GM12878 (cell line): ENCODE data around the gene TMEM170B. TPM values are rescaled to one million over a fixed set of nuclear protein-coding genes. Genes with fewer than 3 reads are reported as not detected.

Source experiments
- ATAC-seq: fragments of 200-7000 bp; cut with Tn5 transposase; 3 replicates; pipeline ENCODE4 v1.9.1; 2020; ENCODE audit warnings: mild to moderate bottlenecking, moderate library complexity
- BruUV-seq: library from RNA; stranded (reverse); fragments of 400-500 nt; replicated peaks from 2 replicates; lab custom pipeline; 2021; lab: Mats Ljungman, UMichigan
- CTCF ChIA-PET: fragments of 300-600 bp; sonication (Branson Sonifier 250); formaldehyde crosslinking; extraction: SDS; loops from one replicate; lab custom pipeline; 2021; ENCODE audit warnings: inconsistent platforms; lab: Yijun Ruan, JAX
- POLR2A ChIA-PET: fragments of 350-600 bp; formaldehyde crosslinking; extraction: SDS; loops from one replicate; lab custom pipeline; 2021; ENCODE audit warnings: inconsistent platforms; lab: Charles Lee
- RAD21 ChIA-PET: fragments of 300-600 bp; sonication (Branson Sonifier 250); formaldehyde crosslinking; loops from one replicate; lab custom pipeline; 2023; ENCODE audit warnings: antibody characterized with exemption; ENCODE audit not compliant: unreplicated experiment; lab: Charles Lee
- SMC1A ChIA-PET: fragments of 300-600 bp; sonication (Branson Sonifier 250); formaldehyde crosslinking; loops from one replicate; lab custom pipeline; 2023; ENCODE audit not compliant: unreplicated experiment, uncharacterized antibody; lab: Charles Lee
- DNase-seq: peaks from one replicate; pipeline ENCODE4 v3.0.0-alpha.2; 2011; ENCODE audit warnings: low read depth, low spot score
- FAIRE-seq: peaks from 3 replicates; lab custom pipeline; 2011; peaks lifted over from hg19 to GRCh38; lab: Jason Lieb, UNC
- H2AFZ ChIP-seq: 2 replicates; pipeline ENCODE4 v1.6.0; 2011; ENCODE audit warnings: low read depth, low read length, control low read depth; ENCODE audit not compliant: control insufficient read depth
- H3K27ac ChIP-seq: 2 replicates; pipeline ENCODE4 v1.5.1; 2011; ENCODE audit warnings: control low read depth; ENCODE audit not compliant: control insufficient read depth, insufficient read depth
- H3K27me3 ChIP-seq, 2 experiments: replicated peaks in 1 of 2; 2 replicates each; pipeline versions ENCODE4 v1.6.0 to v1.6.1; 2011; ENCODE audit warnings: low read length in 1 of 2; ENCODE audit not compliant: control insufficient read depth in 2 of 2, insufficient read depth in 2 of 2
- H3K36me3 ChIP-seq, 2 experiments: 2 replicates each; pipeline ENCODE4 v1.5.1; 2011; ENCODE audit warnings: low read length in 1 of 2; ENCODE audit not compliant: control insufficient read depth in 2 of 2, insufficient read depth in 2 of 2
- H3K4me1 ChIP-seq: 2 replicates; pipeline ENCODE4 v1.6.1; 2011; ENCODE audit warnings: mild to moderate bottlenecking, low read length, moderate library complexity, mixed read lengths; ENCODE audit not compliant: control insufficient read depth, insufficient read depth
- H3K4me2 ChIP-seq: 2 replicates; pipeline ENCODE4 v1.6.0; 2011; ENCODE audit warnings: control low read depth; ENCODE audit not compliant: control insufficient read depth, insufficient read depth
- H3K4me3 ChIP-seq: fragments of 200-600 bp; sonication (generic); 2 replicates; pipeline ENCODE4 v1.5.1; 2016
- H3K79me2 ChIP-seq: 2 replicates; pipeline ENCODE4 v1.6.0; 2011; ENCODE audit warnings: low read length; ENCODE audit not compliant: control insufficient read depth, insufficient read depth
- H3K9ac ChIP-seq: 2 replicates; pipeline ENCODE4 v1.8.0; 2011; ENCODE audit warnings: low read length, control low read depth, mixed read lengths; ENCODE audit not compliant: control insufficient read depth, insufficient read depth
- H3K9me3 ChIP-seq: replicated peaks from 3 replicates; pipeline ENCODE4 v1.5.1; 2011; ENCODE audit warnings: mild to moderate bottlenecking, low read length; ENCODE audit not compliant: control insufficient read depth, insufficient read depth
- H4K20me1 ChIP-seq: 2 replicates; pipeline ENCODE4 v1.6.0; 2011; ENCODE audit not compliant: control insufficient read depth, insufficient read depth
- ATF7 ChIP-seq: fragments of 450-650 bp; IDR thresholded peaks from 2 replicates; pipeline ENCODE4 v1.6.1; 2016; ENCODE audit warnings: low read depth, mild to moderate bottlenecking
- CBFB ChIP-seq: IDR thresholded peaks from 2 replicates; pipeline ENCODE4 v1.6.1; 2016; ENCODE audit warnings: antibody characterized with exemption, low read depth
- CREB1 ChIP-seq: IDR thresholded peaks from 2 replicates; pipeline ENCODE4 v1.6.1; 2012; ENCODE audit warnings: low read depth, mild to moderate bottlenecking, inconsistent platforms
- NFIC ChIP-seq: IDR thresholded peaks from 2 replicates; pipeline ENCODE4 v1.6.1; 2012; ENCODE audit warnings: low read depth, mild to moderate bottlenecking, inconsistent platforms, low read length, moderate library complexity
- RAD21 ChIP-seq: IDR thresholded peaks from 2 replicates; pipeline ENCODE4 v1.6.1; 2011; ENCODE audit warnings: mild to moderate bottlenecking, low read depth, low read length, moderate library complexity; ENCODE audit not compliant: insufficient read depth
- STAT3 ChIP-seq: IDR thresholded peaks from 2 replicates; pipeline ENCODE4 v1.6.1; 2011; ENCODE audit warnings: low read depth, low read length, improper control_type of control experiment
- TCF3 ChIP-seq: IDR thresholded peaks from 2 replicates; pipeline ENCODE4 v1.6.1; 2012; ENCODE audit warnings: low read depth, mild to moderate bottlenecking, low read length, borderline replicate concordance; ENCODE audit not compliant: insufficient read depth
- TCF7 ChIP-seq: IDR thresholded peaks from 2 replicates; pipeline ENCODE4 v1.6.1; 2014; ENCODE audit warnings: antibody characterized with exemption, borderline replicate concordance
- ZBED1 ChIP-seq: IDR thresholded peaks from 2 replicates; pipeline ENCODE4 v1.6.1; 2016; ENCODE audit warnings: borderline replicate concordance
- WGBS: methylation state at CpG from one replicate; pipeline ENCODE4 v1.1.6; 2016; ENCODE audit warnings: low lambda C conversion rate; ENCODE audit not compliant: insufficient replicate concordance, insufficient coverage; ENCODE audit errors: missing lambda C conversion rate; 5-methylcytosine and 5-hydroxymethylcytosine counted together
- in situ Hi-C: fragments of 300-500 bp; cut with MboI; formaldehyde crosslinking; loops from 9 replicates; pipeline ENCODE4 v1.14.3; 2018; ENCODE audit warnings: mixed read lengths
- intact Hi-C: fragments of 100-400 bp; cut with micrococcal nuclease; formaldehyde crosslinking; loops from one replicate; pipeline ENCODE4 v1.14.2; 2022; ENCODE audit not compliant: unreplicated experiment
- polyA plus RNA-seq, 11 experiments: library from polyadenylated mRNA; depleted of rRNA in 4 of 11; unstranded in 6 of 11; stranded (reverse) in 5 of 11; fragments of >200 nt; fragmentation: Nextera tagmentation in 4 of 11; fragmentation: Illumina TruSeq in 1 of 11; extraction: Ambion mirVana in 4 of 11; extraction: Trizol in 1 of 11; gene quantifications; 1 replicate in 1 of 11; 2 replicates in 10 of 11; pipeline versions ENCODE4 v1.2.1 to v1.2.3, GENCODE V29; 2011 to 2016; ENCODE audit warnings: inconsistent platforms in 2 of 11, missing spikeins in 2 of 11, low read depth in 1 of 11
- total RNA-seq, 4 experiments: library from RNA; depleted of rRNA in 3 of 4; stranded (reverse); fragments of >200 nt in 3 of 4; fragmentation: Illumina TruSeq in 1 of 4; extraction: Trizol in 1 of 4; gene quantifications; 2 replicates each; pipeline versions ENCODE4 v1.2.1 to v1.2.3, GENCODE V29; 2013 to 2021
- TF ChIP-seq, protein P1 (sequence below): fragments of 450-650 bp; IDR thresholded peaks from 2 replicates; pipeline ENCODE4 v1.6.1; 2017; ENCODE audit warnings: antibody characterized with exemption, mild to moderate bottlenecking, moderate library complexity
- TF ChIP-seq, protein P2 (sequence below): fragments of 450-650 bp; IDR thresholded peaks from 2 replicates; pipeline ENCODE4 v1.6.1; 2017; ENCODE audit warnings: low read depth, mild to moderate bottlenecking, moderate library complexity
- TF ChIP-seq, protein P3 (sequence below): IDR thresholded peaks from 2 replicates; pipeline ENCODE4 v1.6.1; 2012; ENCODE audit warnings: low read depth, low read length, improper control_type of control experiment
- TF ChIP-seq, protein P4 (sequence below), 3 experiments: IDR thresholded peaks in 2 of 3; conservative IDR thresholded peaks in 1 of 3; 2 replicates each; pipeline ENCODE4 v1.5.1; 2011; ENCODE audit warnings: low read depth in 3 of 3, low read length in 3 of 3, mild to moderate bottlenecking in 3 of 3, control low read depth in 2 of 3, moderate library complexity in 2 of 3, inconsistent platforms in 1 of 3, mixed read lengths in 1 of 3; ENCODE audit not compliant: control insufficient read depth in 2 of 3, insufficient read depth in 1 of 3; ENCODE audit errors: extremely low read depth in 1 of 3

Gene TMEM170B
- total and polyA plus RNA-seq, 10 of the 15 experiments (the other 5 are each of a cell fraction or from before 2014, with no cell fraction given): 0.38 to 10.3 (median 4.2) TPM

DNA sequence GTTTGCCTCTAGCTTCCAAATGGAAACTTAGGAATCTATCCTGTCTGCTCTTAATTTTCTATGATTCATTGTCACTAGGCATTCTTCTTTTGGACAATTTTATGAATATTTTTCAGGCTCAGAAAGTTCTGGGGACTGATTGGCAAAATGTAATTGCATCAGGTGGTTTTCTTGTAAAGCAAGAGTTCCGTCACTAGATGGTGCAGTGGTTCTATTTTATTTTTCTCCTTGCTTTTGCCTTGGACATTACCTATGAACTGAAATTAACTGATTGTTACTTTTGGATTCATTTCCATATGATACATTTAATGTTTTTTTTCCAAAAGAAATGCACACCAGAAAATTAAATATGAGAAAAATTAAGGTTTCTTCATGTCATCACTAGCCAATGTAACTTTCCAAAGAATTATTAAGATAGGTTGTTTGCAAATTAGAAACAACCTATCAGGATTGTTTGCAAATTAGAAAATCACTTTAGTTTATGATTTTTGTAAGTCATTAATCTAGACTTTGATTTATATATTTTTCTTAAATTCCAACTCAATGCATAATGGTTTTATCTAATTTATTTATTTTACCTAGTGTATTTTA lies 48.0 kb downstream of the TMEM170B start:
- H3K4me2 ChIP-seq: no peak overlapping the region
- WGBS: 9% methylated on average over 1 of the region's 1 CpG
- H3K4me3 ChIP-seq: no peak overlapping the region
- no peaks in the 10 kb centered on the region for H3K4me1 ChIP-seq
- no peaks in the 10 kb centered on the region for H4K20me1 ChIP-seq
- SMC1A ChIA-PET: interaction anchor here (1.0 to 4.0 kb wide), 12 partner anchors 10 to 1018 kb away, joined by 3 to 29 read pairs (median 6); partner anchors contain the start of gene EDN1
- no peak overlapping the region for H3K27ac ChIP-seq
- ATAC-seq: peak; percentile 70
- no peak for FAIRE-seq
- H2AFZ ChIP-seq: no peak overlapping the region
- no peaks in the 10 kb centered on the region for H3K79me2 ChIP-seq
- DNase-seq: peak; percentile 32
- CTCF ChIA-PET: interaction anchor here (0.7 to 4.0 kb wide), 21 partner anchors 10 to 1308 kb away, joined by 3 to 26 read pairs (median 4); partner anchors contain the start of gene EDN1
- intact Hi-C loops (loop anchor here (1.0 to 10.0 kb wide), 4 partner anchors 649 to 1307 kb away; partner anchors contain the start of gene EDN1), in situ Hi-C loops (loop anchor here (5.0 to 10.0 kb wide), 2 partner anchors 1022 to 1309 kb away; no protein-coding TSS in a partner anchor)
- H3K9ac ChIP-seq: no peak overlapping the region
- H3K9me3 ChIP-seq: no peaks in the 10 kb centered on the region
- POLR2A ChIA-PET: no interaction called here
- no peaks in the 10 kb centered on the region for H3K27me3 ChIP-seq
- H3K36me3 ChIP-seq: no peaks in the 10 kb centered on the region
- no TSS peak for BruUV-seq
- RAD21 ChIA-PET: interaction anchor here (0.6 to 2.5 kb wide), 10 partner anchors 10 to 1026 kb away, joined by 3 to 18 read pairs (median 4); no protein-coding TSS in a partner anchor
- no peak for TF ChIP-seq NFIC
- TF ChIP-seq RAD21: peak; percentile 77
- TF ChIP-seq, protein P1, sequence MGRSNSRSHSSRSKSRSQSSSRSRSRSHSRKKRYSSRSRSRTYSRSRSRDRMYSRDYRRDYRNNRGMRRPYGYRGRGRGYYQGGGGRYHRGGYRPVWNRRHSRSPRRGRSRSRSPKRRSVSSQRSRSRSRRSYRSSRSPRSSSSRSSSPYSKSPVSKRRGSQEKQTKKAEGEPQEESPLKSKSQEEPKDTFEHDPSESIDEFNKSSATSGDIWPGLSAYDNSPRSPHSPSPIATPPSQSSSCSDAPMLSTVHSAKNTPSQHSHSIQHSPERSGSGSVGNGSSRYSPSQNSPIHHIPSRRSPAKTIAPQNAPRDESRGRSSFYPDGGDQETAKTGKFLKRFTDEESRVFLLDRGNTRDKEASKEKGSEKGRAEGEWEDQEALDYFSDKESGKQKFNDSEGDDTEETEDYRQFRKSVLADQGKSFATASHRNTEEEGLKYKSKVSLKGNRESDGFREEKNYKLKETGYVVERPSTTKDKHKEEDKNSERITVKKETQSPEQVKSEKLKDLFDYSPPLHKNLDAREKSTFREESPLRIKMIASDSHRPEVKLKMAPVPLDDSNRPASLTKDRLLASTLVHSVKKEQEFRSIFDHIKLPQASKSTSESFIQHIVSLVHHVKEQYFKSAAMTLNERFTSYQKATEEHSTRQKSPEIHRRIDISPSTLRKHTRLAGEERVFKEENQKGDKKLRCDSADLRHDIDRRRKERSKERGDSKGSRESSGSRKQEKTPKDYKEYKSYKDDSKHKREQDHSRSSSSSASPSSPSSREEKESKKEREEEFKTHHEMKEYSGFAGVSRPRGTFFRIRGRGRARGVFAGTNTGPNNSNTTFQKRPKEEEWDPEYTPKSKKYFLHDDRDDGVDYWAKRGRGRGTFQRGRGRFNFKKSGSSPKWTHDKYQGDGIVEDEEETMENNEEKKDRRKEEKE: no peak
- TF ChIP-seq STAT3: no peak
- TF ChIP-seq ZBED1: no peak
- TF ChIP-seq ATF7: 0 out of 2 replicates have a peak, but pooled peaks have one; percentile 12
- no peak for TF ChIP-seq CREB1
- TF ChIP-seq, protein P2, sequence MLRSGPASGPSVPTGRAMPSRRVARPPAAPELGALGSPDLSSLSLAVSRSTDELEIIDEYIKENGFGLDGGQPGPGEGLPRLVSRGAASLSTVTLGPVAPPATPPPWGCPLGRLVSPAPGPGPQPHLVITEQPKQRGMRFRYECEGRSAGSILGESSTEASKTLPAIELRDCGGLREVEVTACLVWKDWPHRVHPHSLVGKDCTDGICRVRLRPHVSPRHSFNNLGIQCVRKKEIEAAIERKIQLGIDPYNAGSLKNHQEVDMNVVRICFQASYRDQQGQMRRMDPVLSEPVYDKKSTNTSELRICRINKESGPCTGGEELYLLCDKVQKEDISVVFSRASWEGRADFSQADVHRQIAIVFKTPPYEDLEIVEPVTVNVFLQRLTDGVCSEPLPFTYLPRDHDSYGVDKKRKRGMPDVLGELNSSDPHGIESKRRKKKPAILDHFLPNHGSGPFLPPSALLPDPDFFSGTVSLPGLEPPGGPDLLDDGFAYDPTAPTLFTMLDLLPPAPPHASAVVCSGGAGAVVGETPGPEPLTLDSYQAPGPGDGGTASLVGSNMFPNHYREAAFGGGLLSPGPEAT: no peak
- TF ChIP-seq, protein P3, sequence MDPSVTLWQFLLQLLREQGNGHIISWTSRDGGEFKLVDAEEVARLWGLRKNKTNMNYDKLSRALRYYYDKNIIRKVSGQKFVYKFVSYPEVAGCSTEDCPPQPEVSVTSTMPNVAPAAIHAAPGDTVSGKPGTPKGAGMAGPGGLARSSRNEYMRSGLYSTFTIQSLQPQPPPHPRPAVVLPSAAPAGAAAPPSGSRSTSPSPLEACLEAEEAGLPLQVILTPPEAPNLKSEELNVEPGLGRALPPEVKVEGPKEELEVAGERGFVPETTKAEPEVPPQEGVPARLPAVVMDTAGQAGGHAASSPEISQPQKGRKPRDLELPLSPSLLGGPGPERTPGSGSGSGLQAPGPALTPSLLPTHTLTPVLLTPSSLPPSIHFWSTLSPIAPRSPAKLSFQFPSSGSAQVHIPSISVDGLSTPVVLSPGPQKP: no peak
- no peak for TF ChIP-seq TCF3
- TF ChIP-seq, protein P4, sequence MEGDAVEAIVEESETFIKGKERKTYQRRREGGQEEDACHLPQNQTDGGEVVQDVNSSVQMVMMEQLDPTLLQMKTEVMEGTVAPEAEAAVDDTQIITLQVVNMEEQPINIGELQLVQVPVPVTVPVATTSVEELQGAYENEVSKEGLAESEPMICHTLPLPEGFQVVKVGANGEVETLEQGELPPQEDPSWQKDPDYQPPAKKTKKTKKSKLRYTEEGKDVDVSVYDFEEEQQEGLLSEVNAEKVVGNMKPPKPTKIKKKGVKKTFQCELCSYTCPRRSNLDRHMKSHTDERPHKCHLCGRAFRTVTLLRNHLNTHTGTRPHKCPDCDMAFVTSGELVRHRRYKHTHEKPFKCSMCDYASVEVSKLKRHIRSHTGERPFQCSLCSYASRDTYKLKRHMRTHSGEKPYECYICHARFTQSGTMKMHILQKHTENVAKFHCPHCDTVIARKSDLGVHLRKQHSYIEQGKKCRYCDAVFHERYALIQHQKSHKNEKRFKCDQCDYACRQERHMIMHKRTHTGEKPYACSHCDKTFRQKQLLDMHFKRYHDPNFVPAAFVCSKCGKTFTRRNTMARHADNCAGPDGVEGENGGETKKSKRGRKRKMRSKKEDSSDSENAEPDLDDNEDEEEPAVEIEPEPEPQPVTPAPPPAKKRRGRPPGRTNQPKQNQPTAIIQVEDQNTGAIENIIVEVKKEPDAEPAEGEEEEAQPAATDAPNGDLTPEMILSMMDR (IDR thresholded peaks at IDR 0.05 in 2 of 3, conservative IDR thresholded peaks at IDR 0.05 in 1 of 3; ENCODE audit: control insufficient read depth in 2 of 3, extremely low read depth in 1 of 3, insufficient read depth in 1 of 3, low read depth in 3 of 3, low read length in 3 of 3): peak; percentile 45 to 67 (median 59); a peak in 5 of 6 replicates
- no peak for TF ChIP-seq CBFB
- TF ChIP-seq TCF7: no peak
